ENCODE data around the gene ING2. TPM values are rescaled to one million over a fixed set of nuclear protein-coding genes. Genes with fewer than 3 reads are reported as not detected.

Gene ING2
- total RNA-seq, 1 donor from 2014 or later = 12.2 TPM

GRCh38 chr4:183532821-183533220, 28.0 kb downstream of the ING2 start:
- H3K4me3 Mint-ChIP-seq (ENCODE audit: unreplicated experiment) = no peak overlapping the region
- no peaks in the 10 kb centered on the region for H3K9me3 Mint-ChIP-seq (ENCODE audit: unreplicated experiment)
- peaks cover 3% of the 10 kb centered on the region for H3K4me1 Mint-ChIP-seq (ENCODE audit: unreplicated experiment)
- no peak overlapping the region for H3K27ac Mint-ChIP-seq (ENCODE audit: unreplicated experiment)
- no peak for TF ChIP-seq CTCF (IDR thresholded peaks at IDR 0.05; ENCODE audit: unreplicated experiment)
- peaks cover 2% of the 10 kb centered on the region for H3K27me3 Mint-ChIP-seq (ENCODE audit: unreplicated experiment)
- DNase-seq (ENCODE audit: low spot score) = no peak
- H3K36me3 Mint-ChIP-seq (ENCODE audit: low read depth, unreplicated experiment) = no peaks in the 10 kb centered on the region

GRCh38 chr4:183533698-183534097, 28.8 kb downstream of the ING2 start:
- no peak overlapping the region for H3K4me3 Mint-ChIP-seq (ENCODE audit: unreplicated experiment)
- H3K4me1 Mint-ChIP-seq (ENCODE audit: unreplicated experiment) = peaks cover 3% of the 10 kb centered on the region
- no peaks in the 10 kb centered on the region for H3K36me3 Mint-ChIP-seq (ENCODE audit: low read depth, unreplicated experiment)
- no peak overlapping the region for H3K27ac Mint-ChIP-seq (ENCODE audit: unreplicated experiment)
- no peak for TF ChIP-seq CTCF (IDR thresholded peaks at IDR 0.05; ENCODE audit: unreplicated experiment)
- no peaks in the 10 kb centered on the region for H3K9me3 Mint-ChIP-seq (ENCODE audit: unreplicated experiment)
- H3K27me3 Mint-ChIP-seq (ENCODE audit: unreplicated experiment) = peaks cover 2% of the 10 kb centered on the region
- no peak for DNase-seq (ENCODE audit: low spot score)

- Mint-ChIP-seq H3K27ac (ENCODE audit: unreplicated experiment) (no peak overlapping the region), H3K4me3 (ENCODE audit: unreplicated experiment) (no peak overlapping the region), H3K9me3 (ENCODE audit: unreplicated experiment) (no peaks in the 10 kb centered on the region), H3K36me3 (ENCODE audit: low read depth, unreplicated experiment) (no peaks in the 10 kb centered on the region), H3K4me1 (ENCODE audit: unreplicated experiment) (no peaks in the 10 kb centered on the region), H3K27me3 (ENCODE audit: unreplicated experiment) (no peaks in the 10 kb centered on the region)
- DNase-seq (ENCODE audit: low spot score) = no peak
- no peak for TF ChIP-seq CTCF (IDR thresholded peaks at IDR 0.05; ENCODE audit: unreplicated experiment)
Measured at GRCh38 chr4:183540410-183541009, 35.7 kb downstream of the ING2 start.

- TF ChIP-seq CTCF (IDR thresholded peaks at IDR 0.05; ENCODE audit: unreplicated experiment) = no peak
- no peak for DNase-seq (ENCODE audit: low spot score)
- Mint-ChIP-seq H3K4me1 (ENCODE audit: unreplicated experiment) (no peaks in the 10 kb centered on the region), H3K9me3 (ENCODE audit: unreplicated experiment) (no peaks in the 10 kb centered on the region), H3K36me3 (ENCODE audit: low read depth, unreplicated experiment) (no peaks in the 10 kb centered on the region), H3K27ac (ENCODE audit: unreplicated experiment) (no peak overlapping the region), H3K27me3 (ENCODE audit: unreplicated experiment) (no peaks in the 10 kb centered on the region), H3K4me3 (ENCODE audit: unreplicated experiment) (no peak overlapping the region)
Measured at GRCh38 chr4:183541010-183541751, 36.3 kb downstream of the ING2 start.

GRCh38 chr4:183541752-183542040, 36.8 kb downstream of the ING2 start:
- no peaks in the 10 kb centered on the region for H3K9me3 Mint-ChIP-seq (ENCODE audit: unreplicated experiment)
- H3K4me3 Mint-ChIP-seq (ENCODE audit: unreplicated experiment) = no peak overlapping the region
- no peaks in the 10 kb centered on the region for H3K4me1 Mint-ChIP-seq (ENCODE audit: unreplicated experiment)
- no peak for TF ChIP-seq CTCF (IDR thresholded peaks at IDR 0.05; ENCODE audit: unreplicated experiment)
- DNase-seq (ENCODE audit: low spot score) = no peak
- no peaks in the 10 kb centered on the region for H3K27me3 Mint-ChIP-seq (ENCODE audit: unreplicated experiment)
- H3K36me3 Mint-ChIP-seq (ENCODE audit: low read depth, unreplicated experiment) = no peaks in the 10 kb centered on the region
- no peak overlapping the region for H3K27ac Mint-ChIP-seq (ENCODE audit: unreplicated experiment)
